Smooth muscle cell (in vitro differentiated cells): Measurements from ENCODE around the gene R3HDM1. TPM values are rescaled to one million over a fixed set of nuclear protein-coding genes. Genes with fewer than 3 reads are reported as not detected.

Source experiments
- DNase-seq: peaks from one replicate; lab custom pipeline; 2025; ENCODE audit not compliant: unreplicated experiment; lab: John Stamatoyannopoulos, UW
- H2AFZ ChIP-seq: fragments of 200-600 bp; sonication (generic); 2 replicates; pipeline ENCODE4 v1.6.0; 2016; ENCODE audit warnings: antibody characterized with exemption, low read depth, mild to moderate bottlenecking
- H3F3A ChIP-seq: fragments of 200-600 bp; sonication (generic); 2 replicates; pipeline ENCODE4 v1.6.0; 2017; ENCODE audit warnings: antibody characterized with exemption, low read depth
- H3K27ac ChIP-seq: fragments of 200-600 bp; sonication (generic); 2 replicates; pipeline ENCODE4 v1.5.1; 2016; ENCODE audit warnings: low read depth, mild to moderate bottlenecking
- H3K27me3 ChIP-seq: fragments of 200-600 bp; sonication (generic); 2 replicates; pipeline ENCODE4 v1.6.1; 2016; ENCODE audit warnings: low read depth, mild to moderate bottlenecking
- H3K36me3 ChIP-seq: fragments of 200-600 bp; sonication (generic); 2 replicates; pipeline ENCODE4 v1.5.1; 2016; ENCODE audit warnings: low read depth
- H3K4me1 ChIP-seq: fragments of 200-600 bp; sonication (generic); 2 replicates; pipeline ENCODE4 v1.5.1; 2016; ENCODE audit warnings: low read depth
- H3K4me2 ChIP-seq: fragments of 200-600 bp; sonication (generic); 2 replicates; pipeline ENCODE4 v1.6.0; 2016; ENCODE audit warnings: mild to moderate bottlenecking
- H3K4me3 ChIP-seq: fragments of 200-600 bp; sonication (generic); 2 replicates; pipeline ENCODE4 v1.5.1; 2016; ENCODE audit warnings: mild to moderate bottlenecking
- H3K79me2 ChIP-seq: fragments of 200-600 bp; sonication (generic); 2 replicates; pipeline ENCODE4 v1.6.0; 2016; ENCODE audit warnings: low read depth, mild to moderate bottlenecking
- H3K9ac ChIP-seq: fragments of 200-600 bp; sonication (generic); 2 replicates; pipeline ENCODE4 v1.6.0; 2016; ENCODE audit warnings: low read depth
- H3K9me3 ChIP-seq: fragments of 200-600 bp; sonication (generic); replicated peaks from 2 replicates; pipeline ENCODE4 v1.5.1; 2016; ENCODE audit warnings: low read depth
- H4K20me1 ChIP-seq: fragments of 200-600 bp; sonication (generic); 2 replicates; pipeline ENCODE4 v1.6.0; 2016; ENCODE audit warnings: low read depth
- CTCF ChIP-seq: fragments of 200-600 bp; sonication (generic); IDR thresholded peaks from 2 replicates; pipeline ENCODE4 v1.5.1; 2017; ENCODE audit warnings: borderline replicate concordance, mild to moderate bottlenecking, antibody characterized with exemption; ENCODE audit not compliant: insufficient read depth, poor library complexity, severe bottlenecking
- WGBS: methylation state at CpG from one replicate; pipeline ENCODE4 v1.1.7; 2016; ENCODE audit warnings: low lambda C conversion rate; 5-methylcytosine and 5-hydroxymethylcytosine counted together
- polyA plus RNA-seq: library from polyadenylated mRNA; unstranded; fragments of >200 nt; fragmentation: Nextera tagmentation; extraction: Ambion mirVana; gene quantifications from 2 replicates; pipeline ENCODE4 v1.2.1, GENCODE V29; 2016
- total RNA-seq: library from RNA; depleted of rRNA; stranded (reverse); fragments of >200 nt; gene quantifications from 2 replicates; pipeline ENCODE4 v1.2.3, GENCODE V29; 2014

R3HDM1 gene
- total and polyA plus RNA-seq, 2 experiments from 2014 or later = 14.2 to 20.6 TPM

GRCh38 chr2:135637456-135638087 lies 106.3 kb downstream of the R3HDM1 start:
- WGBS = 97% methylated on average over 4 of the region's 4 CpGs

GRCh38 chr2:135638825-135639224 lies 107.5 kb downstream of the R3HDM1 start:
- no peak for DNase-seq
- H3K4me1 ChIP-seq = no peaks in the 10 kb centered on the region
- H3K9me3 ChIP-seq = no peaks in the 10 kb centered on the region
- no peak overlapping the region for H3K4me3 ChIP-seq
- no peaks in the 10 kb centered on the region for H4K20me1 ChIP-seq
- no peak overlapping the region for H3K27ac ChIP-seq
- H3K79me2 ChIP-seq = no peaks in the 10 kb centered on the region
- 90% methylated on average over 3 of the region's 3 CpGs for WGBS
- H3K36me3 ChIP-seq = peaks cover 5% of the 10 kb centered on the region
- H3K27me3 ChIP-seq = no peaks in the 10 kb centered on the region
- no peak overlapping the region for H3K4me2 ChIP-seq
- no peak for TF ChIP-seq CTCF
- no peak overlapping the region for H2AFZ ChIP-seq
- H3F3A ChIP-seq = no peaks in the 10 kb centered on the region
- H3K9ac ChIP-seq = no peak overlapping the region

More at GRCh38 chr2:135637456-135638087, 106.3 kb downstream of the R3HDM1 start:
- Histone ChIP-seq H2AFZ (no peak overlapping the region), H3K79me2 (no peaks in the 10 kb centered on the region), H3K36me3 (peaks cover 5% of the 10 kb centered on the region), H3K9ac (no peak overlapping the region), H4K20me1 (no peaks in the 10 kb centered on the region), H3F3A (no peaks in the 10 kb centered on the region), H3K4me2 (no peak overlapping the region), H3K9me3 (no peaks in the 10 kb centered on the region), H3K4me3 (no peak overlapping the region), H3K27ac (no peak overlapping the region), H3K27me3 (no peaks in the 10 kb centered on the region), H3K4me1 (no peaks in the 10 kb centered on the region)
- TF ChIP-seq CTCF = no peak
- no peak for DNase-seq

- H4K20me1 ChIP-seq = no peaks in the 10 kb centered on the region
- H3K4me3 ChIP-seq = no peak overlapping the region
- H2AFZ ChIP-seq = no peak overlapping the region
- no peak overlapping the region for H3K9ac ChIP-seq
- H3K79me2 ChIP-seq = no peaks in the 10 kb centered on the region
- H3K4me1 ChIP-seq = no peaks in the 10 kb centered on the region
- no peaks in the 10 kb centered on the region for H3F3A ChIP-seq
- DNase-seq = no peak
- H3K36me3 ChIP-seq = peaks cover 6% of the 10 kb centered on the region
- 98% methylated on average over 7 of the region's 7 CpGs for WGBS
- H3K4me2 ChIP-seq = no peak overlapping the region
- no peaks in the 10 kb centered on the region for H3K27me3 ChIP-seq
- TF ChIP-seq CTCF = no peak
- H3K9me3 ChIP-seq = no peaks in the 10 kb centered on the region
- H3K27ac ChIP-seq = no peak overlapping the region
These were observed 110.1 kb downstream of the R3HDM1 start for GRCh38 chr2:135641156-135642068.
